SK-N-SH (cell line): ENCODE data around the gene APOBEC3H. TPM values are rescaled to one million over a fixed set of nuclear protein-coding genes. Genes with fewer than 3 reads are reported as not detected.

Experiments
- CTCF ChIA-PET: fragments of 300-600, 350-600 bp; formaldehyde crosslinking; extraction: SDS; loops from one replicate; lab custom pipeline; 2021; lab: Yijun Ruan, JAX
- POLR2A ChIA-PET: fragments of 350-600 bp; sonication (Branson Sonifier 250); formaldehyde crosslinking; extraction: SDS; loops from one replicate; lab custom pipeline; 2020; ENCODE audit warnings: antibody characterized with exemption, inconsistent platforms; lab: Yijun Ruan, JAX
- DNase-seq: peaks from one replicate; pipeline ENCODE4 v3.0.0; 2012
- H2AFZ ChIP-seq: fragments of 200-600 bp; sonication (generic); 2 replicates; pipeline ENCODE4 v1.8.1; 2016; ENCODE audit warnings: antibody characterized with exemption, mild to moderate bottlenecking, low read depth
- H3F3A ChIP-seq: fragments of 200-600 bp; sonication (generic); replicated peaks from 2 replicates; pipeline ENCODE3; 2016; ENCODE audit warnings: antibody characterized with exemption, mild to moderate bottlenecking; ENCODE audit not compliant: insufficient read depth
- H3K27ac ChIP-seq, 2 experiments: fragments of 200-500 bp in 1 of 2; fragments of 200-600 bp in 1 of 2; sonication (Bioruptor generic) in 1 of 2; sonication (generic), shearing (Covaris generic) in 1 of 2; 2 replicates each; pipeline versions ENCODE4 v1.5.1 to v1.6.1; 2014 to 2016; ENCODE audit warnings: low read depth in 2 of 2, inconsistent platforms in 1 of 2, low read length in 1 of 2, mild to moderate bottlenecking in 1 of 2, mixed read lengths in 1 of 2
- H3K27me3 ChIP-seq: fragments of 200-600 bp; sonication (generic), shearing (Covaris generic); 2 replicates; pipeline ENCODE4 v1.6.1; 2016; ENCODE audit warnings: mixed run types; ENCODE audit not compliant: insufficient read depth
- H3K36me3 ChIP-seq, 2 experiments: fragments of 200-500 bp in 1 of 2; fragments of 200-600 bp in 1 of 2; sonication (Bioruptor generic) in 1 of 2; sonication (generic) in 1 of 2; replicated peaks in 1 of 2; 2 replicates each; pipeline versions ENCODE3 to v1.5.1; 2014 to 2016; ENCODE audit warnings: low read length in 1 of 2, mild to moderate bottlenecking in 1 of 2; ENCODE audit not compliant: insufficient read depth in 2 of 2, control insufficient read depth in 1 of 2
- H3K4me1 ChIP-seq, 2 experiments: fragments of 200-500 bp in 1 of 2; fragments of 200-600 bp in 1 of 2; sonication (Bioruptor generic) in 1 of 2; sonication (generic), shearing (Covaris generic) in 1 of 2; 2 replicates each; pipeline versions ENCODE4 v1.5.1 to v1.6.1; 2014 to 2016; ENCODE audit warnings: low read depth in 1 of 2, low read length in 1 of 2, mixed run types in 1 of 2; ENCODE audit not compliant: insufficient read depth in 2 of 2, control insufficient read depth in 1 of 2
- H3K4me2 ChIP-seq: fragments of 200-600 bp; sonication (generic), shearing (Covaris generic); 2 replicates; pipeline ENCODE4 v1.6.1; 2017; ENCODE audit warnings: mixed run types
- H3K4me3 ChIP-seq, 2 experiments: fragments of 200-500 bp in 1 of 2; fragments of 200-600 bp in 1 of 2; sonication (Bioruptor generic) in 1 of 2; sonication (generic), shearing (Covaris generic) in 1 of 2; 2 replicates each; pipeline versions ENCODE4 v1.5.1 to v1.8.1; 2014 to 2016; ENCODE audit warnings: low read depth in 2 of 2, inconsistent platforms in 1 of 2, low read length in 1 of 2, mild to moderate bottlenecking in 1 of 2, mixed read lengths in 1 of 2, moderate library complexity in 1 of 2
- H3K79me2 ChIP-seq: fragments of 200-600 bp; sonication (generic); 2 replicates; pipeline ENCODE4 v1.8.1; 2017; ENCODE audit warnings: mild to moderate bottlenecking; ENCODE audit not compliant: insufficient read depth
- H3K9ac ChIP-seq: fragments of 200-600 bp; sonication (generic); 2 replicates; pipeline ENCODE4 v1.6.1; 2017; ENCODE audit warnings: mixed run types
- H3K9me2 ChIP-seq: fragments of 200-600 bp; sonication (generic); 2 replicates; pipeline ENCODE4 v1.6.1; 2017; ENCODE audit warnings: mixed run types
- H3K9me3 ChIP-seq: fragments of 200-600 bp; sonication (generic); 2 replicates; pipeline ENCODE4 v1.6.1; 2017; ENCODE audit warnings: mixed run types, mild to moderate bottlenecking, moderate library complexity
- H4K20me1 ChIP-seq: fragments of 200-600 bp; sonication (generic); 2 replicates; pipeline ENCODE4 v1.6.1; 2017; ENCODE audit warnings: mild to moderate bottlenecking, mixed run types; ENCODE audit not compliant: insufficient read depth
- CHD2 ChIP-seq: fragments of 150-350 bp; IDR thresholded peaks from 2 replicates; pipeline ENCODE4 v1.6.1; 2018; ENCODE audit warnings: low read length; ENCODE audit not compliant: partially characterized antibody
- FOXJ3 ChIP-seq: sonication (generic); formaldehyde crosslinking; IDR thresholded peaks from 2 replicates; pipeline ENCODE4 v1.5.1; 2020; ENCODE audit warnings: mild to moderate bottlenecking, missing genetic modification reagents
- FOXM1 ChIP-seq: IDR thresholded peaks from 2 replicates; pipeline ENCODE4 v1.4.0; 2012; ENCODE audit warnings: low read depth, mild to moderate bottlenecking
- GATA2 ChIP-seq: sonication (generic); formaldehyde crosslinking; IDR thresholded peaks from 2 replicates; pipeline ENCODE4 v1.5.0; 2020; ENCODE audit warnings: mild to moderate bottlenecking, missing genetic modification reagents
- JUND ChIP-seq: IDR thresholded peaks from 2 replicates; pipeline ENCODE4 v1.4.0; 2012
- MEF2A ChIP-seq: IDR thresholded peaks from 2 replicates; pipeline ENCODE4 v1.4.0; 2012; ENCODE audit warnings: low read depth, borderline replicate concordance
- NFIC ChIP-seq: IDR thresholded peaks from 2 replicates; pipeline ENCODE4 v1.4.0; 2012; ENCODE audit warnings: borderline replicate concordance
- NRF1 ChIP-seq: IDR thresholded peaks from 2 replicates; pipeline ENCODE4 v1.6.1; 2012; ENCODE audit warnings: low read depth, mild to moderate bottlenecking, low read length
- POLR2AphosphoS5 ChIP-seq: IDR thresholded peaks from 2 replicates; pipeline ENCODE4 v1.6.1; 2012; ENCODE audit warnings: low read depth, low read length
- RCOR1 ChIP-seq: fragments of 150-350 bp; IDR thresholded peaks from 2 replicates; pipeline ENCODE4 v1.6.1; 2017; ENCODE audit warnings: antibody characterized with exemption, low read length
- TCF12 ChIP-seq: IDR thresholded peaks from 2 replicates; pipeline ENCODE4 v1.4.0; 2012
- TEAD4 ChIP-seq: IDR thresholded peaks from 2 replicates; pipeline ENCODE4 v1.4.0; 2012; ENCODE audit warnings: mild to moderate bottlenecking, borderline replicate concordance; ENCODE audit not compliant: insufficient read depth
- YY1 ChIP-seq: IDR thresholded peaks from 2 replicates; pipeline ENCODE4 v1.4.0; 2012; ENCODE audit warnings: low read depth, mild to moderate bottlenecking
- WGBS: methylation state at CpG from one replicate; pipeline ENCODE4 v1.1.6; 2017; ENCODE audit warnings: low lambda C conversion rate; 5-methylcytosine and 5-hydroxymethylcytosine counted together
- polyA plus RNA-seq, 3 experiments: library from polyadenylated mRNA; depleted of rRNA; stranded (reverse); fragments of >200 nt; gene quantifications; 2 replicates each; pipeline ENCODE4 v1.2.3, GENCODE V29; 2012
- TF ChIP-seq, protein P1 (sequence below): IDR thresholded peaks from 2 replicates; pipeline ENCODE4 v1.4.0; 2012; ENCODE audit warnings: low read depth, borderline replicate concordance
- TF ChIP-seq, protein P2 (sequence below): IDR thresholded peaks from 2 replicates; pipeline ENCODE4 v1.6.1; 2012; ENCODE audit warnings: mild to moderate bottlenecking, low read depth, low read length, moderate library complexity
- TF ChIP-seq, protein P3 (sequence below): IDR thresholded peaks from 2 replicates; pipeline ENCODE4; 2012
- TF ChIP-seq, protein P4 (sequence below): fragments of 150-350 bp; IDR thresholded peaks from 2 replicates; pipeline ENCODE4 v1.6.1; 2017; ENCODE audit warnings: antibody characterized with exemption, low read length, low read depth, borderline replicate concordance
- TF ChIP-seq, protein P5 (sequence below): IDR thresholded peaks from 2 replicates; pipeline ENCODE4 v1.4.0; 2012; ENCODE audit warnings: low read depth

APOBEC3H gene
- polyA plus RNA-seq, 1 of the 3 experiments (the other 2 are of a cell fraction): 0.18 TPM

DNA sequence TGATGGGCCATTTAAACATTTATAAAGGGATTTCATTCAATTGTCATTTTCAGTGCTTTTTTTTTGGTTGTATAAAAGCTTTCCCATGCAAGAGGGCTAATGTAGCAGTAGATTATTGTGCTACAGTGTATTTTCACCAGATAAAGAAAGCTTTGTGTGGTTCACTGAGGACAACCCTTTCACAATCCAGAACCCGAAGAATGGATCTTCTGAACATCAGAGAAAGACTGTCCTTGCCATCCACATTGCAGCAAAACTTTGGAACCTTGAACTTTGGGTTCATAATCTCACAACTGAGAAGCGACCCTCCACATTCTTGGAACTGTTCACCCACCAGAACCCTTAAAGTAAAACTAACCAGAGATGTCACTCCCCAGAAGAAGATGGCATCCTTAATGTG, 9.3 kb downstream of the APOBEC3H start:
- H3F3A ChIP-seq: no peaks in the 10 kb centered on the region
- H3K9me2 ChIP-seq: no peaks in the 10 kb centered on the region
- no peaks in the 10 kb centered on the region for H3K36me3 ChIP-seq
- WGBS: 56% methylated on average over 2 of the region's 2 CpGs
- H3K4me2 ChIP-seq: no peak overlapping the region
- no peaks in the 10 kb centered on the region for H3K27me3 ChIP-seq
- no peak overlapping the region for H3K9ac ChIP-seq
- no peak overlapping the region for H2AFZ ChIP-seq
- H3K79me2 ChIP-seq: no peaks in the 10 kb centered on the region
- DNase-seq: no peak
- CTCF ChIA-PET: no interaction called here
- H3K27ac ChIP-seq: no peak overlapping the region
- H3K4me3 ChIP-seq: no peak overlapping the region
- no peaks in the 10 kb centered on the region for H4K20me1 ChIP-seq
- no peaks in the 10 kb centered on the region for H3K9me3 ChIP-seq
- H3K4me1 ChIP-seq: peaks cover 0 to 5% of the 10 kb centered on the region in 2 experiments; a peak in 1 of 4 replicates
- POLR2A ChIA-PET: no interaction called here
- TF ChIP-seq POLR2AphosphoS5 (no peak), RCOR1 (no peak), TEAD4 (no peak), CHD2 (no peak), FOXJ3 (CRISPR knock-in tag) (no peak), YY1 (no peak), TCF12 (no peak), GATA2 (CRISPR knock-in tag) (no peak), JUND (no peak), NFIC (no peak), FOXM1 (no peak), NRF1 (no peak), MEF2A (no peak)
- TF ChIP-seq, protein P1, sequence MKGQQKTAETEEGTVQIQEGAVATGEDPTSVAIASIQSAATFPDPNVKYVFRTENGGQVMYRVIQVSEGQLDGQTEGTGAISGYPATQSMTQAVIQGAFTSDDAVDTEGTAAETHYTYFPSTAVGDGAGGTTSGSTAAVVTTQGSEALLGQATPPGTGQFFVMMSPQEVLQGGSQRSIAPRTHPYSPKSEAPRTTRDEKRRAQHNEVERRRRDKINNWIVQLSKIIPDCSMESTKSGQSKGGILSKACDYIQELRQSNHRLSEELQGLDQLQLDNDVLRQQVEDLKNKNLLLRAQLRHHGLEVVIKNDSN: no peak
- TF ChIP-seq, protein P2, sequence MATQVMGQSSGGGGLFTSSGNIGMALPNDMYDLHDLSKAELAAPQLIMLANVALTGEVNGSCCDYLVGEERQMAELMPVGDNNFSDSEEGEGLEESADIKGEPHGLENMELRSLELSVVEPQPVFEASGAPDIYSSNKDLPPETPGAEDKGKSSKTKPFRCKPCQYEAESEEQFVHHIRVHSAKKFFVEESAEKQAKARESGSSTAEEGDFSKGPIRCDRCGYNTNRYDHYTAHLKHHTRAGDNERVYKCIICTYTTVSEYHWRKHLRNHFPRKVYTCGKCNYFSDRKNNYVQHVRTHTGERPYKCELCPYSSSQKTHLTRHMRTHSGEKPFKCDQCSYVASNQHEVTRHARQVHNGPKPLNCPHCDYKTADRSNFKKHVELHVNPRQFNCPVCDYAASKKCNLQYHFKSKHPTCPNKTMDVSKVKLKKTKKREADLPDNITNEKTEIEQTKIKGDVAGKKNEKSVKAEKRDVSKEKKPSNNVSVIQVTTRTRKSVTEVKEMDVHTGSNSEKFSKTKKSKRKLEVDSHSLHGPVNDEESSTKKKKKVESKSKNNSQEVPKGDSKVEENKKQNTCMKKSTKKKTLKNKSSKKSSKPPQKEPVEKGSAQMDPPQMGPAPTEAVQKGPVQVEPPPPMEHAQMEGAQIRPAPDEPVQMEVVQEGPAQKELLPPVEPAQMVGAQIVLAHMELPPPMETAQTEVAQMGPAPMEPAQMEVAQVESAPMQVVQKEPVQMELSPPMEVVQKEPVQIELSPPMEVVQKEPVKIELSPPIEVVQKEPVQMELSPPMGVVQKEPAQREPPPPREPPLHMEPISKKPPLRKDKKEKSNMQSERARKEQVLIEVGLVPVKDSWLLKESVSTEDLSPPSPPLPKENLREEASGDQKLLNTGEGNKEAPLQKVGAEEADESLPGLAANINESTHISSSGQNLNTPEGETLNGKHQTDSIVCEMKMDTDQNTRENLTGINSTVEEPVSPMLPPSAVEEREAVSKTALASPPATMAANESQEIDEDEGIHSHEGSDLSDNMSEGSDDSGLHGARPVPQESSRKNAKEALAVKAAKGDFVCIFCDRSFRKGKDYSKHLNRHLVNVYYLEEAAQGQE: no peak
- TF ChIP-seq, protein P3, sequence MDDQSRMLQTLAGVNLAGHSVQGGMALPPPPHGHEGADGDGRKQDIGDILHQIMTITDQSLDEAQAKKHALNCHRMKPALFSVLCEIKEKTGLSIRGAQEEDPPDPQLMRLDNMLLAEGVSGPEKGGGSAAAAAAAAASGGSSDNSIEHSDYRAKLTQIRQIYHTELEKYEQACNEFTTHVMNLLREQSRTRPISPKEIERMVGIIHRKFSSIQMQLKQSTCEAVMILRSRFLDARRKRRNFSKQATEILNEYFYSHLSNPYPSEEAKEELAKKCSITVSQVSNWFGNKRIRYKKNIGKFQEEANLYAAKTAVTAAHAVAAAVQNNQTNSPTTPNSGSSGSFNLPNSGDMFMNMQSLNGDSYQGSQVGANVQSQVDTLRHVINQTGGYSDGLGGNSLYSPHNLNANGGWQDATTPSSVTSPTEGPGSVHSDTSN: no peak
- TF ChIP-seq, protein P4, sequence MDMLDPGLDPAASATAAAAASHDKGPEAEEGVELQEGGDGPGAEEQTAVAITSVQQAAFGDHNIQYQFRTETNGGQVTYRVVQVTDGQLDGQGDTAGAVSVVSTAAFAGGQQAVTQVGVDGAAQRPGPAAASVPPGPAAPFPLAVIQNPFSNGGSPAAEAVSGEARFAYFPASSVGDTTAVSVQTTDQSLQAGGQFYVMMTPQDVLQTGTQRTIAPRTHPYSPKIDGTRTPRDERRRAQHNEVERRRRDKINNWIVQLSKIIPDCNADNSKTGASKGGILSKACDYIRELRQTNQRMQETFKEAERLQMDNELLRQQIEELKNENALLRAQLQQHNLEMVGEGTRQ: no peak
- TF ChIP-seq, protein P5, sequence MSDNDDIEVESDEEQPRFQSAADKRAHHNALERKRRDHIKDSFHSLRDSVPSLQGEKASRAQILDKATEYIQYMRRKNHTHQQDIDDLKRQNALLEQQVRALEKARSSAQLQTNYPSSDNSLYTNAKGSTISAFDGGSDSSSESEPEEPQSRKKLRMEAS: no peak
